Left ventricle myocardium inferior (tissue), 1 donor: ENCODE data around the gene ASTN2. TPM values are rescaled to one million over a fixed set of nuclear protein-coding genes. Genes with fewer than 3 reads are reported as not detected.
"Not testable (repeated sequence)": the region's sequence is repeated elsewhere in the genome, so short reads cannot be mapped to it uniquely, and the experiment has no call there.

Experiments
- DNase-seq: peaks from one replicate; pipeline ENCODE4 v3.0.0-alpha.2; 2020
- H3K27ac ChIP-seq: fragments of 200-600 bp; replicated peaks from 2 replicates; pipeline ENCODE4 v1.8.0; 2021
- H3K27me3 ChIP-seq: fragments of 200-600 bp; 2 replicates; pipeline ENCODE4 v1.8.0; 2021; ENCODE audit warnings: low read depth
- H3K36me3 ChIP-seq: fragments of 200-600 bp; 2 replicates; pipeline ENCODE4 v1.8.0; 2021
- H3K4me1 ChIP-seq: fragments of 200-600 bp; 2 replicates; pipeline ENCODE4 v1.8.0; 2021
- H3K4me3 ChIP-seq: fragments of 200-600 bp; 2 replicates; pipeline ENCODE4 v1.8.0; 2021; ENCODE audit warnings: mild to moderate bottlenecking, moderate library complexity
- H3K9me3 ChIP-seq: fragments of 200-600 bp; replicated peaks from 2 replicates; pipeline ENCODE4 v1.8.0; 2021
- CTCF ChIP-seq: fragments of 200-600 bp; IDR thresholded peaks from 2 replicates; pipeline ENCODE4 v1.8.0; 2021; ENCODE audit warnings: antibody characterized with exemption, mild to moderate bottlenecking, borderline replicate concordance
- intact Hi-C: fragments of 100-400 bp; cut with micrococcal nuclease; formaldehyde crosslinking; loops from one replicate; pipeline ENCODE4 v1.11.0; 2022
- total RNA-seq: library from RNA; stranded (reverse); fragmentation: NEBNext Ultra II Directional; extraction: Animal tissue kit (Norgen Biotek cat#: 25700); gene quantifications from one replicate; pipeline ENCODE4 v1.2.1, GENCODE V29; 2021
- donor health status: DM: no; HTN: yes; CAD: no; lungs with severe emphysema.

ASTN2 gene
- total RNA-seq, 1 donor from 2014 or later = 6.1 TPM

GRCh38 chr9:117074342-117074662 is 340.6 kb downstream of the ASTN2 start:
- Histone ChIP-seq H3K27me3 (peaks cover 16% of the 10 kb centered on the region), H3K36me3 (no peaks in the 10 kb centered on the region), H3K4me3 (no peak overlapping the region), H3K27ac (no peak overlapping the region), H3K4me1 (no peaks in the 10 kb centered on the region), H3K9me3 (no peaks in the 10 kb centered on the region)
- intact Hi-C loops = no loop called here
- no peak for TF ChIP-seq CTCF
- no peak for DNase-seq

- peak; percentile 40 for TF ChIP-seq CTCF
- no peak overlapping the region for H3K27ac ChIP-seq
- no peaks in the 10 kb centered on the region for H3K9me3 ChIP-seq
- H3K27me3 ChIP-seq = peaks cover 16% of the 10 kb centered on the region
- H3K4me1 ChIP-seq = no peaks in the 10 kb centered on the region
- intact Hi-C loops = no loop called here
- no peak for DNase-seq
- no peaks in the 10 kb centered on the region for H3K36me3 ChIP-seq
- H3K4me3 ChIP-seq = no peak overlapping the region
These were observed 341.1 kb downstream of the ASTN2 start for GRCh38 chr9:117073539-117074341.

- TF ChIP-seq CTCF = no peak
- Histone ChIP-seq H3K27me3 (peaks cover 16% of the 10 kb centered on the region), H3K27ac (no peak overlapping the region), H3K4me1 (no peaks in the 10 kb centered on the region), H3K36me3 (no peaks in the 10 kb centered on the region), H3K9me3 (no peaks in the 10 kb centered on the region), H3K4me3 (no peak overlapping the region)
- DNase-seq = no peak
- intact Hi-C loops = no loop called here
These were observed 341.8 kb downstream of the ASTN2 start for GRCh38 chr9:117073071-117073470.

- no peak for DNase-seq
- TF ChIP-seq CTCF = no peak
- peaks cover 16% of the 10 kb centered on the region for H3K27me3 ChIP-seq
- H3K9me3 ChIP-seq = no peaks in the 10 kb centered on the region
- H3K4me1 ChIP-seq = no peaks in the 10 kb centered on the region
- H3K36me3 ChIP-seq = no peaks in the 10 kb centered on the region
- intact Hi-C loops = no loop called here
- H3K27ac ChIP-seq = no peak overlapping the region
- no peak overlapping the region for H3K4me3 ChIP-seq
These were observed 342.6 kb downstream of the ASTN2 start for GRCh38 chr9:117072216-117072615.

GRCh38 chr9:117071673-117072207 is 343.1 kb downstream of the ASTN2 start:
- peaks cover 16% of the 10 kb centered on the region for H3K27me3 ChIP-seq
- H3K4me3 ChIP-seq, intact Hi-C loops, DNase-seq, H3K27ac ChIP-seq, H3K36me3 ChIP-seq, H3K4me1 ChIP-seq, H3K9me3 ChIP-seq: not testable (repeated sequence)

GRCh38 chr9:117063721-117064471 is 351.0 kb downstream of the ASTN2 start:
- H3K36me3 ChIP-seq = no peaks in the 10 kb centered on the region
- H3K4me1 ChIP-seq = no peaks in the 10 kb centered on the region
- H3K27ac ChIP-seq = no peak overlapping the region
- TF ChIP-seq CTCF = no peak
- H3K27me3 ChIP-seq = no peaks in the 10 kb centered on the region
- intact Hi-C loops = no loop called here
- no peak for DNase-seq
- H3K4me3 ChIP-seq = no peak overlapping the region
- H3K9me3 ChIP-seq = no peaks in the 10 kb centered on the region
